GM12878 (cell line): ENCODE results near the gene SIGLEC6. TPM values are rescaled to one million over a fixed set of nuclear protein-coding genes. Genes with fewer than 3 reads are reported as not detected.

Experiments used
- ATAC-seq: fragments of 200-7000 bp; cut with Tn5 transposase; 3 replicates; pipeline ENCODE4 v1.9.1; 2020; ENCODE audit warnings: mild to moderate bottlenecking, moderate library complexity
- BruUV-seq: library from RNA; stranded (reverse); fragments of 400-500 nt; replicated peaks from 2 replicates; lab custom pipeline; 2021; lab: Mats Ljungman, UMichigan
- CTCF ChIA-PET: fragments of 300-600 bp; sonication (Branson Sonifier 250); formaldehyde crosslinking; extraction: SDS; loops from one replicate; lab custom pipeline; 2021; ENCODE audit warnings: inconsistent platforms; lab: Yijun Ruan, JAX
- POLR2A ChIA-PET: fragments of 350-600 bp; formaldehyde crosslinking; extraction: SDS; loops from one replicate; lab custom pipeline; 2021; ENCODE audit warnings: inconsistent platforms; lab: Charles Lee
- RAD21 ChIA-PET: fragments of 300-600 bp; sonication (Branson Sonifier 250); formaldehyde crosslinking; loops from one replicate; lab custom pipeline; 2023; ENCODE audit warnings: antibody characterized with exemption; ENCODE audit not compliant: unreplicated experiment; lab: Charles Lee
- SMC1A ChIA-PET: fragments of 300-600 bp; sonication (Branson Sonifier 250); formaldehyde crosslinking; loops from one replicate; lab custom pipeline; 2023; ENCODE audit not compliant: unreplicated experiment, uncharacterized antibody; lab: Charles Lee
- DNase-seq: peaks from one replicate; pipeline ENCODE4 v3.0.0-alpha.2; 2011; ENCODE audit warnings: low read depth, low spot score
- FAIRE-seq: peaks from 3 replicates; lab custom pipeline; 2011; peaks lifted over from hg19 to GRCh38; lab: Jason Lieb, UNC
- H2AFZ ChIP-seq: 2 replicates; pipeline ENCODE4 v1.6.0; 2011; ENCODE audit warnings: low read depth, low read length, control low read depth; ENCODE audit not compliant: control insufficient read depth
- H3K27ac ChIP-seq: 2 replicates; pipeline ENCODE4 v1.5.1; 2011; ENCODE audit warnings: control low read depth; ENCODE audit not compliant: control insufficient read depth, insufficient read depth
- H3K27me3 ChIP-seq, 2 experiments: replicated peaks in 1 of 2; 2 replicates each; pipeline versions ENCODE4 v1.6.0 to v1.6.1; 2011; ENCODE audit warnings: low read length in 1 of 2; ENCODE audit not compliant: control insufficient read depth in 2 of 2, insufficient read depth in 2 of 2
- H3K36me3 ChIP-seq, 2 experiments: 2 replicates each; pipeline ENCODE4 v1.5.1; 2011; ENCODE audit warnings: low read length in 1 of 2; ENCODE audit not compliant: control insufficient read depth in 2 of 2, insufficient read depth in 2 of 2
- H3K4me1 ChIP-seq: 2 replicates; pipeline ENCODE4 v1.6.1; 2011; ENCODE audit warnings: mild to moderate bottlenecking, low read length, moderate library complexity, mixed read lengths; ENCODE audit not compliant: control insufficient read depth, insufficient read depth
- H3K4me2 ChIP-seq: 2 replicates; pipeline ENCODE4 v1.6.0; 2011; ENCODE audit warnings: control low read depth; ENCODE audit not compliant: control insufficient read depth, insufficient read depth
- H3K4me3 ChIP-seq: fragments of 200-600 bp; sonication (generic); 2 replicates; pipeline ENCODE4 v1.5.1; 2016
- H3K79me2 ChIP-seq: 2 replicates; pipeline ENCODE4 v1.6.0; 2011; ENCODE audit warnings: low read length; ENCODE audit not compliant: control insufficient read depth, insufficient read depth
- H3K9ac ChIP-seq: 2 replicates; pipeline ENCODE4 v1.8.0; 2011; ENCODE audit warnings: low read length, control low read depth, mixed read lengths; ENCODE audit not compliant: control insufficient read depth, insufficient read depth
- H3K9me3 ChIP-seq: replicated peaks from 3 replicates; pipeline ENCODE4 v1.5.1; 2011; ENCODE audit warnings: mild to moderate bottlenecking, low read length; ENCODE audit not compliant: control insufficient read depth, insufficient read depth
- H4K20me1 ChIP-seq: 2 replicates; pipeline ENCODE4 v1.6.0; 2011; ENCODE audit not compliant: control insufficient read depth, insufficient read depth
- ATF7 ChIP-seq: fragments of 450-650 bp; IDR thresholded peaks from 2 replicates; pipeline ENCODE4 v1.6.1; 2016; ENCODE audit warnings: low read depth, mild to moderate bottlenecking
- BMI1 ChIP-seq: fragments of 450-650 bp; IDR thresholded peaks from 2 replicates; pipeline ENCODE4 v1.6.1; 2016; ENCODE audit warnings: mild to moderate bottlenecking, moderate library complexity, borderline replicate concordance
- CEBPB ChIP-seq, 2 experiments: fragments of 150-350 bp in 1 of 2; IDR thresholded peaks; 2 replicates each; pipeline ENCODE4 v1.6.1; 2012 to 2014; ENCODE audit warnings: low read depth in 2 of 2, low read length in 2 of 2, borderline replicate concordance in 1 of 2, inconsistent platforms in 1 of 2
- EGR1 ChIP-seq, 2 experiments: IDR thresholded peaks; 1 replicate in 1 of 2; 2 replicates in 1 of 2; pipeline ENCODE4 v1.6.1; 2011 to 2012; ENCODE audit warnings: low read depth in 2 of 2, low read length in 2 of 2, borderline replicate concordance in 1 of 2, mild to moderate bottlenecking in 1 of 2, moderate library complexity in 1 of 2
- HDGF ChIP-seq: fragments of 450-650 bp; IDR thresholded peaks from 2 replicates; pipeline ENCODE4 v1.6.1; 2016; ENCODE audit warnings: antibody characterized with exemption
- IKZF2 ChIP-seq, 2 experiments: fragments of 450-650 bp; IDR thresholded peaks; 2 replicates each; pipeline ENCODE4 v1.6.1; 2017; ENCODE audit warnings: mild to moderate bottlenecking in 2 of 2, moderate library complexity in 2 of 2
- NFYA ChIP-seq: IDR thresholded peaks from 2 replicates; pipeline ENCODE4 v1.6.1; 2011; ENCODE audit warnings: low read depth, mild to moderate bottlenecking, low read length, improper control_type of control experiment, borderline replicate concordance
- RCOR1 ChIP-seq: conservative IDR thresholded peaks from 2 replicates; pipeline ENCODE4 v1.6.1; 2012; ENCODE audit warnings: low read depth, low read length, improper control_type of control experiment
- STAT3 ChIP-seq: IDR thresholded peaks from 2 replicates; pipeline ENCODE4 v1.6.1; 2011; ENCODE audit warnings: low read depth, low read length, improper control_type of control experiment
- WGBS: methylation state at CpG from one replicate; pipeline ENCODE4 v1.1.6; 2016; ENCODE audit warnings: low lambda C conversion rate; ENCODE audit not compliant: insufficient replicate concordance, insufficient coverage; ENCODE audit errors: missing lambda C conversion rate; 5-methylcytosine and 5-hydroxymethylcytosine counted together
- in situ Hi-C: fragments of 300-500 bp; cut with MboI; formaldehyde crosslinking; loops from 9 replicates; pipeline ENCODE4 v1.14.3; 2018; ENCODE audit warnings: mixed read lengths
- intact Hi-C: fragments of 100-400 bp; cut with micrococcal nuclease; formaldehyde crosslinking; loops from one replicate; pipeline ENCODE4 v1.14.2; 2022; ENCODE audit not compliant: unreplicated experiment
- polyA plus RNA-seq, 11 experiments: library from polyadenylated mRNA; depleted of rRNA in 4 of 11; unstranded in 6 of 11; stranded (reverse) in 5 of 11; fragments of >200 nt; fragmentation: Nextera tagmentation in 4 of 11; fragmentation: Illumina TruSeq in 1 of 11; extraction: Ambion mirVana in 4 of 11; extraction: Trizol in 1 of 11; gene quantifications; 1 replicate in 1 of 11; 2 replicates in 10 of 11; pipeline versions ENCODE4 v1.2.1 to v1.2.3, GENCODE V29; 2011 to 2016; ENCODE audit warnings: inconsistent platforms in 2 of 11, missing spikeins in 2 of 11, low read depth in 1 of 11
- total RNA-seq, 4 experiments: library from RNA; depleted of rRNA in 3 of 4; stranded (reverse); fragments of >200 nt in 3 of 4; fragmentation: Illumina TruSeq in 1 of 4; extraction: Trizol in 1 of 4; gene quantifications; 2 replicates each; pipeline versions ENCODE4 v1.2.1 to v1.2.3, GENCODE V29; 2013 to 2021
- TF ChIP-seq, protein P1 (sequence below): fragments of 150-350 bp; IDR thresholded peaks from 2 replicates; pipeline ENCODE4 v1.6.1; 2016; ENCODE audit warnings: low read depth, low read length
- TF ChIP-seq, protein P2 (sequence below): IDR thresholded peaks from 2 replicates; pipeline ENCODE4 v1.6.1; 2011; ENCODE audit warnings: borderline replicate concordance, low read depth, mild to moderate bottlenecking, moderate library complexity, mixed read lengths, low read length; ENCODE audit not compliant: insufficient read depth; ENCODE audit errors: extremely low read length

The SIGLEC6 gene
- total and polyA plus RNA-seq, 10 of the 15 experiments (the other 5 are each of a cell fraction or from before 2014, with no cell fraction given) = 0.08 to 0.40 (median 0.27) TPM; not detected in 2

DNA sequence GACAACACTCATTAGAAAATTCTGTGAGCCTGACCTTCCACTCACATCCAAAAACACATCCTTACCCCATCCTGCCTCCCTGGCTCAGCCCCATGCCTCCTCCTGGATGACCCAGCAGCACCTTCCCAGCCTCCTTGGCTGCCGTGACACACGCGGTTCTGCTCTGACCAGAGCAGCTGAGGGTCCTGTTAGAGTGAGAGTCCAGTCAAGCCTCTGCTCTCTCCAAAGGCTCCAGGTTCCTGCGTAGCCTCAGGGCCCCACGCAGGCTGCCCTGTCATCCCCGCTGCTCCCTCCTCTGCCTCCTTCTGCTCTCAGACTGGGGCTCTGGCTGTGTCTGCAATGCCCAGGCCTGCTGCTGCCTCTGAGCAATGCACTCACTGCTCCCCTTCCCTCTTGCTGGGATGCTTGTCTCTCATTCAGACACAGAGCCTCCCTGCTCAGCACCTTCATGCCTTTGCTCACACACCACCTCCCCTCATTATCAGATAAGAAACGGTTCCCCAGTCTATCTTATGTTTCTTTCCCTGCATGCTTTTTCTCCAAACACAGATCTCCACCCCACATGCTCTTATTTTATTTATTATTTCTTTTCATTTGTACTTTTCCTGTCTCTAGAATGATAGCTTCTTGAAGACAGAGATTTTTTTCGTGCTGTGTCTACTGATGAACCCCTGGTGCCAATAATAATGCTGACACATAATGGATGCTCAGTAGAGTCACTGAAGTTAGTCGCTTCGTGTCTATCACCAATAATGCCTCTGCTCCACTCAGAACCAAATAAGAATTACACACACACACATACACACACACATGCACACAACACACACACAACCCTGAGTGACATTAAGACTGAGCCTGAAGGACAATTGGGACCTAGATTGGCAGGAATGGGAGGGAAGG, 10.2 kb upstream of the SIGLEC6 start (continued):
- TF ChIP-seq IKZF2 (IDR thresholded peaks at IDR 0.05) (no peak), HDGF (no peak)
- TF ChIP-seq, protein P1, sequence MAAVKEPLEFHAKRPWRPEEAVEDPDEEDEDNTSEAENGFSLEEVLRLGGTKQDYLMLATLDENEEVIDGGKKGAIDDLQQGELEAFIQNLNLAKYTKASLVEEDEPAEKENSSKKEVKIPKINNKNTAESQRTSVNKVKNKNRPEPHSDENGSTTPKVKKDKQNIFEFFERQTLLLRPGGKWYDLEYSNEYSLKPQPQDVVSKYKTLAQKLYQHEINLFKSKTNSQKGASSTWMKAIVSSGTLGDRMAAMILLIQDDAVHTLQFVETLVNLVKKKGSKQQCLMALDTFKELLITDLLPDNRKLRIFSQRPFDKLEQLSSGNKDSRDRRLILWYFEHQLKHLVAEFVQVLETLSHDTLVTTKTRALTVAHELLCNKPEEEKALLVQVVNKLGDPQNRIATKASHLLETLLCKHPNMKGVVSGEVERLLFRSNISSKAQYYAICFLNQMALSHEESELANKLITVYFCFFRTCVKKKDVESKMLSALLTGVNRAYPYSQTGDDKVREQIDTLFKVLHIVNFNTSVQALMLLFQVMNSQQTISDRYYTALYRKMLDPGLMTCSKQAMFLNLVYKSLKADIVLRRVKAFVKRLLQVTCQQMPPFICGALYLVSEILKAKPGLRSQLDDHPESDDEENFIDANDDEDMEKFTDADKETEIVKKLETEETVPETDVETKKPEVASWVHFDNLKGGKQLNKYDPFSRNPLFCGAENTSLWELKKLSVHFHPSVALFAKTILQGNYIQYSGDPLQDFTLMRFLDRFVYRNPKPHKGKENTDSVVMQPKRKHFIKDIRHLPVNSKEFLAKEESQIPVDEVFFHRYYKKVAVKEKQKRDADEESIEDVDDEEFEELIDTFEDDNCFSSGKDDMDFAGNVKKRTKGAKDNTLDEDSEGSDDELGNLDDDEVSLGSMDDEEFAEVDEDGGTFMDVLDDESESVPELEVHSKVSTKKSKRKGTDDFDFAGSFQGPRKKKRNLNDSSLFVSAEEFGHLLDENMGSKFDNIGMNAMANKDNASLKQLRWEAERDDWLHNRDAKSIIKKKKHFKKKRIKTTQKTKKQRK = no peak

DNA sequence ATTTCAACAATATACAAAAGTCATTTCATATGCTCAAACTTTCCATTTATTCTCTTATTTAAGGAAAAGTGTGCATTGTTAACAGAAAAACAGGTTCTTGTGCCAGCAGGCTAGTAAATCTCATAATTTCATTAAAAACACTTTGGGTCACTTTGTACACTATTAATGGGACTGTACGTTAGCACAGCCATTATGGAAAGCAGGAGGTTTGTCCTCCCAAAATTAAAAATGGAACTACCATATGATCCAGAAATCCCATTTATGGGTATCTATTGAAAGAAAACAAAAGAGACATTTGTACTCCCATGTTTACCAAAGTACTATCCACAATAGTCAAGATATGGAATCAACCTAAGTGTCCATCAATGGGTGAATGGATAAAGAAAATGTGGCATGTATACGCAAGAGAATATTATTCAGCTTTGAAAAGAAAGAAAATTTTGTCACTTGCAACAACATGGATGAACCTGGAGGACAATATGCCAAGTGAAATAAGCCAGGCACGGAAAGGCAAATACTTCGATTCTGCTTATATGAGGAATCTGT, 8.4 kb upstream of the SIGLEC6 start:
- no peak for FAIRE-seq
- CTCF ChIA-PET = interaction anchor here (1.7 to 3.0 kb wide), 2 partner anchors 25 to 117 kb away, joined by 3 to 11 read pairs; no protein-coding TSS in a partner anchor
- Histone ChIP-seq H3K27ac (no peak overlapping the region), H2AFZ (no peak overlapping the region), H3K36me3 (no peaks in the 10 kb centered on the region), H3K9ac (no peak overlapping the region), H3K4me3 (no peak overlapping the region), H3K27me3 (no peaks in the 10 kb centered on the region), H3K79me2 (no peaks in the 10 kb centered on the region), H4K20me1 (no peaks in the 10 kb centered on the region), H3K9me3 (no peaks in the 10 kb centered on the region), H3K4me2 (no peak overlapping the region), H3K4me1 (no peaks in the 10 kb centered on the region; the same call in 1 of the 2 replicates)
- DNase-seq = no peak
- BruUV-seq = no TSS peak
- SMC1A ChIA-PET = interaction anchor here (0.6 to 1.1 kb wide), 2 partner anchors 47 to 117 kb away, joined by 3 to 4 read pairs; no protein-coding TSS in a partner anchor
- in situ Hi-C loops (no loop called here), intact Hi-C loops (no loop called here)
- RAD21 ChIA-PET = no interaction called here
- 74% methylated on average over 4 of the region's 4 CpGs for WGBS
- no peak for ATAC-seq
- POLR2A ChIA-PET = no interaction called here
- TF ChIP-seq ATF7 = no peak
- TF ChIP-seq STAT3 = no peak
- no peak for TF ChIP-seq RCOR1
- no peak for TF ChIP-seq EGR1 (IDR thresholded peaks at IDR 0.05; ENCODE audit: borderline replicate concordance in 1 of 2, low read depth in 2 of 2, low read length in 2 of 2)
- no peak for TF ChIP-seq BMI1
- TF ChIP-seq, protein P2, sequence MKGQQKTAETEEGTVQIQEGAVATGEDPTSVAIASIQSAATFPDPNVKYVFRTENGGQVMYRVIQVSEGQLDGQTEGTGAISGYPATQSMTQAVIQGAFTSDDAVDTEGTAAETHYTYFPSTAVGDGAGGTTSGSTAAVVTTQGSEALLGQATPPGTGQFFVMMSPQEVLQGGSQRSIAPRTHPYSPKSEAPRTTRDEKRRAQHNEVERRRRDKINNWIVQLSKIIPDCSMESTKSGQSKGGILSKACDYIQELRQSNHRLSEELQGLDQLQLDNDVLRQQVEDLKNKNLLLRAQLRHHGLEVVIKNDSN = no peak
- no peak for TF ChIP-seq CEBPB (IDR thresholded peaks at IDR 0.05; ENCODE audit: borderline replicate concordance in 1 of 2, low read depth in 2 of 2, low read length in 2 of 2)
- TF ChIP-seq NFYA = no peak
